ENCODE data around the gene CENPX.
"Not testable (repeated sequence)": the region's sequence is repeated elsewhere in the genome, so short reads cannot be mapped to it uniquely, and the experiment has no call there.

The CENPX gene

DNA sequence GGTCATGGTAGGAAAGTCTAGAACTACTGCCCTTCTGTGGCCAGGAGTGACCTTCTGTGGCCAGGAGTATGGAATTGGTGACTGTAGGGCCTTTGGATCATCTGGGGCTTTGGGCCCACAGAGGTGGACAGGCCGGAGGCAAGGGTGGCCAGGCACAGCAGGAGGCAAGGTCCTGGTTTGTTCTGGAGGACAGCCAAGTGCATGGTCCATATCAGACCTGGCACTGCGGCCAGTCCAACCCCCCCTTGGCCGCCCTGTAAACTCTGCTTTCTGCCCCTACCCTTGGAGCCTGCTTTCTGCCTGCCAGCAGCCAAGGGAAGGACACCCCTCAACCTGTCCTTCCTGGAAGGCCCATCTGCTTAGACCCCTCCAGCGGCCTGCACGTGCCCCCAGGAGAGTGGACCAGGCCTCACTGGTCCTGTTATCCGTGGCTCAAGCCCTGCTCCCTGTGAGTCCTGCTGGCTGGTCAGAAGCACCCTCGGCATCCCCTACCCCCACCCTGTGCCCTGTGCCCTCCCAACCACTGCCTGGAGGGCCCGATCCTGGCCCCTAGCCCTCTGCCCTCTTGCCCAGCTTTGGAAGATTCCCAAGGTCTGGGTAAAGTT lies 17.1 kb upstream of the CENPX start:
- no peak for DNase-seq

DNA sequence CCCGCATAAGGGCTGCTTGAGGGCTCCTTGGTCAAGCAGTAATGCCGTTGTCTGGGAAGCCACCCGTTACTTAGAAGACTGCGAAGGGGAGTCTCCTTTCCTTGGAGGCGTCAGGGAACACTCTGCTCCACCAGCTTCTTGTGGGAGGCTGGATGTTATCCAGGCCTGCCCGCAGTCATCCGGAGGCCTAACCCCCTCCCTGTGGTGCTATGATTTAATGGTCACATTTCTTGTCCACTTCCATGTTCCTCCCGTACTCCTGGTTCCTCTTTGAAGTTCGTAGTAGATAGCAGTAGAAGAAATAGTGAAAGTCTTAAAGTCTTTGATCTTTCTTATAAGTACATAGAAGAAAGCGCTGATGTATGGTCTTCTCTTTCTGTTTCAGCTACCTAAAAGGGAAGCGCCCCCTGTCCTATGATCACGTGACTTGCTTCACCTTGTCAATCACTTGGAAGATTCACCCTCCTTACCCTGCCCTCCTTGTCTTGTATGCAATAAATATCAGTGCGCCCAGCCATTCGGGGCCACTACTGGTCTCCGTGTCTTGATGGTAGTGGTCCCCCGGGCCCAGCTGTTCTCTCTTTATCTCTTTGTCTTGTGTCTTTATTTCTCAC lies 16.2 kb upstream of the CENPX start:
- not testable (repeated sequence) for DNase-seq

DNA sequence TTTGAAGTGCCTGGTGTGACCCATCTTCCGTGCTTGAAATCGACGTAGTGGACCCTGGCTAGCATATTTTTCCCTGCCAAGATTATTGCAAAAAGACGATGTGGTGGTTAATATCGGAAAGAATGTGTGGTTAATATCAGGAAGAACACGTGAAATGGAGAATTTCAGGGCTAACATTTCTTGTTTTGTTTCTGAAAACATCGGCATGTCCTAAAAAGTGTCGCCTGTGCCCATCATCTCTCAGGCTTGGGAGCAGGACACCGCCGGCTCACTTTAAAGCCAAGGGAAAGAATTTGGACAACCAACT lies 15.2 kb upstream of the CENPX start:
- no peak for DNase-seq

DNA sequence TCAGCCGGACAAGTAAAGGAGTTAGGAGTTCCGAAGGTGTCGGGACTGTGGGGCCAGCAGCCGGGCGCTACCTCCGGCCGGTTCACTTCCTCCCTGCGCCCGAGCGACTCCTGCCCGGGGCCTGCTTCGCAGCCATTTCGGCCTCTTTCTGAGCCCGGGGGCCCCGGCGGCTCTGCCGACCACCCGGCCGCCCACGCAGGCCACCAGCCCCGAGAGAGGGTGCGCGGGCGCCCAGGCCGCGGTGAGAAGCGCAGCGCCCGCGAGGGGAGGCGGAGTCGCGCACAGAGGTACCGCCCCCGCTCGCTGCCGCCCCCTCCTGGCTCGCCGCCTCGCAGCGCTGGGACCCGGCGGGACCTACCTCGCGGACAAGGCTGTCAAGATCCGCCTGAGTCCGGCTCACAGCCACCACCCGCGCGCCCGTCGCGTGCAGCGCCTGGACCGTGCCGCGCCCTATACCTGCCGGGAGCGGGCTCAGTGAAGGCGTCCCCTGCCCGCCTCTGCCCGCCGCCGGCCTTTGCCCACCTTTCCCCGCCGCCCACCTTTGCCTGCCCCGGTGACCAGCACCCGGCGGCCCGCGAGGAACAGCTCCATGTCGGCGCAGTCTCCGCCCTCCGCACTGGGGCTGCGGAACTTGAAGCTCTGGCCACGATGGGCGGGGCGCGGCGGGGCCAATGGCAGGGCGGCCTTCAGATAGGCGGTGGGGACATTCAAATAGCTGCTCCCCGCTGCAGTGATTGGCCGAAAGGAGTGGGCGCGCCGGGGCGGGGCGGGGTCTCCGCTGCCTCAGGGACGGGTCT lies 14.6 kb upstream of the CENPX start, which contains the start of gene DCXR:
Gene DCXR, minus strand, starts transcription at position 606 of the 797 bp plus-strand sequence. Its CDS starts 15 bp downstream, at position 591.
- peak; percentile 95 for DNase-seq

DNA sequence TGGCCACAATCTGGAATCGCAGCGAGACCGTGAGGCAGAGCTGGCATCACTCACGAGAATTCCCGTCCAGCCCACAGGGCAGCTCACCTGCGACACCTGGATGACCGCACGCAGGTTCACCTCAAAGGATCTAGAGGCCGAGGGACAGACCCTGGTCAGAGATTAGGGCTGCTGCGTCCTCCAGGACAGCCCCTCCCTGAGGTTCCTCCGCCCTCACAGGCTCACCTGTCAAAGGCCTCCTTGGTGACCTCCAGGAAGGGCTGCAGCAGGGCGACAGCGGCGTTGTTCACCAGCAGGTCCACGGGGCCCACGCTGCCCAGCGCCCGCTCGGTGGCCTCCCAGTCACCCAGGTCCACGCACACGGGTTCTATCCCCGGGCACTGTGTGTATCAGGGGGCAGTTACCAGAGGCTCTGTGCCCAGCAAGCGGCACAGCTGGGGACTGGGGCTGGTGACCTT lies 14.0 kb upstream of the CENPX start:
- DNase-seq, result no peak

DNA sequence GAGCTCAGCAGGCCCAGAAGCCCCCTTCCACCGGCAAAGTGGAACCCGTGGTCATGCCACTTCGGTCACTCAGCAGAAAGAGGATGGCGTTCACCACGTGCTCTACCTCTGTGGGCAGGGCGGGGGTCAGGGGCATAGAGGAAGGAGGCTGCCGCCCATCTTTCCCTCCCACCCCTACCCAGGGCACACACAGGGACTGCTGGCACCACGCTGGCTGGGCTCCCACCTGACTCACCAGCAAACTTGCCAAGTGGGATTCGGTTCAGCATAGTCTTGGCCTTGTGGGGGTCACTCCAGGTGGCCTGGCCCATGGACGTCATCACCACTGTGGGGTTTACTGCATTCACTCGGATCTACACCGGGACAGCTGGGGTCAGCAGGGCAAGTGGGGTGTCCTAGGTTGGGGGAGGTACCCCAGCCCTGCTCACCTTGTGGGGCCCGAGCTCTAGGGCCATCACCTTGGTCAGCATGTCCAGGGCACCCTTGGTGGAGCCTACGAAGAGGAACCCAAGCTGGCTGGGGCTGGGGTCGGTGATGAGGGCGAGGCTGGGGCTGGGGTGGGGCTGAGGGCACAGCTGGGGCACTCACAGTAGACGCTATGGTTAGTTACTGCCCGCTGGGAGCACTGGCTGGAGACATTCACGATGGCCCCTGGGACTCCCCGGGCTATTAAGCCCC lies 13.4 kb upstream of the CENPX start:
- DNase-seq, result no peak

DNA sequence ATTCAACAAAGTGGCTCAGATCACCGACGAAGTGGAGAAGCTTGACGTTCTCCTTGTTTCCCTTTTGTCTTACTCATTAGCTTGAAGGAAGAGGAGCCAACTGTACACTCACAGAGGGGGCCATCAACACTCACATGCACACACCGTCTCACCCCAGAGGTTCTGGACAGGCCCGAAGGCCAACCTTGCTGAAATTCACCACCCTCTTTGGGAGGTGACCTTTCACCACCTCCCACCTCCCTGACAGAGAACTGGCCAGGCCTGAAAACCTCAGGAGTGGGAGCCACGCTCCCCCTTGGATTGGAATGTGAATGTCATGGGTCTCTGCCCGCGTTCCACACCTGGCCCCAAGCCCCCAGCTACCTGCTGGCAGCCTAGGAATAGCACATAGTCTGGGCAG lies 12.8 kb upstream of the CENPX start:
- DNase-seq, result no peak

DNA sequence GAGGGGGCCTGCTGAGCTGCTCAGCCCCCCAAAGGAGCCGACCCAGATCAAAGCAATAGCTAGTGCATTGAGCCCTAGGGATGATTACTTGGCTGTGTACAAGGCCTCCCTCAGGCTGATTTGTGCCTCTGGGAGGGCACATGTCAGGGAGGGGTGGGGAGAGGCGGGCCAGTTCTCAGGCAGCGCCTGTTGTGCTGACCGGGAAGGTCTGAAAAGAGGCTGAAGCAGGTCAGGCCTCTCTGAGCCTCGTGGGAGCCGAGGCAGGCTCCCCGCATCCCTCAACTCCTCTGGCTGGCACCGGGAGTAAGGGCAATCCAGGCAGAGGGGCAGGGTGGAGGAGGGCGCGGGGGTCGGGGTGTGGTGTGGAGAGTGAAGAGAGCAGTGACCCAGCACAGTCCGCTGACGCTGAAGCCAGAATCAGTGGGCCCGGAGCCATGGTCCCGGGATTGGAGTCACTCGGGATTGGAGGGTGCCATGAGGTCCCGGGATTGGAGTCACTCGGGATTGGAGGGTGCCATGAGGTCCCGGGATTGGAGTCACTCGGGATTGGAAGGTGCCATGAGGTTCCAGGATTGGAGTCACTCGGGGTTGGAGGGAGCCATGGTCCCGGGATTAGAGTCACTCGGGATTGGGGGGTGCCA lies 11.8 kb upstream of the CENPX start:
- DNase-seq, result no peak

DNA sequence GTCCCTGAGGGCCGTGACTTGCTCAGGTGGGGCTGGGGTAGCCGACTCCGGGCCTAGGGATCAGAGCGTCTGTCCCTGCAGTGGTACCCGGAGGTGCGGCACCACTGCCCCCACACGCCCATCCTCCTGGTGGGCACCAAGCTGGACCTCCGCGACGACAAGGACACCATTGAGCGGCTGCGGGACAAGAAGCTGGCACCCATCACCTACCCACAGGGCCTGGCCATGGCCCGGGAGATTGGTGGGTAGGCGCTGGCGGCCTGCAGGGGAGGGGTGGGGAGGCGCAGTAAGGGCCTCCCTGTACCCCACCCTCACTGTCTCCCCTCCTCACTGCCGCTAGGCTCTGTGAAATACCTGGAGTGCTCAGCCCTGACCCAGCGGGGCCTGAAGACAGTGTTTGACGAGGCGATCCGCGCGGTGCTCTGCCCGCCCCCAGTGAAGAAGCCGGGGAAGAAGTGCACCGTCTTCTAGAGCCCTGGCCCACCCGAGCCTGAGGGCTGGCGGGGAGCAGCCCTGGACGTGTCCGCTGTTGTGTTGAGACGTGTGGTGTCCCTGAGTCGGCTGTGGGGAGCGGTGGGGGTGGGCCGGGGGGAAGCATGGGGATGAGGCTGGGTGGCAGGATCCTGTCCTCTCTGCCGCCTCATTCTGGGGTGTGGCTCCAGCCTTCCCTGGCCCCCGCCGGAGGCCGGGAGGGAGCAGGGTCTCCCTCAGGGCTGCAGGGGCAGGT lies 10.8 kb upstream of the CENPX start:
- DNase-seq, result no peak

DNA sequence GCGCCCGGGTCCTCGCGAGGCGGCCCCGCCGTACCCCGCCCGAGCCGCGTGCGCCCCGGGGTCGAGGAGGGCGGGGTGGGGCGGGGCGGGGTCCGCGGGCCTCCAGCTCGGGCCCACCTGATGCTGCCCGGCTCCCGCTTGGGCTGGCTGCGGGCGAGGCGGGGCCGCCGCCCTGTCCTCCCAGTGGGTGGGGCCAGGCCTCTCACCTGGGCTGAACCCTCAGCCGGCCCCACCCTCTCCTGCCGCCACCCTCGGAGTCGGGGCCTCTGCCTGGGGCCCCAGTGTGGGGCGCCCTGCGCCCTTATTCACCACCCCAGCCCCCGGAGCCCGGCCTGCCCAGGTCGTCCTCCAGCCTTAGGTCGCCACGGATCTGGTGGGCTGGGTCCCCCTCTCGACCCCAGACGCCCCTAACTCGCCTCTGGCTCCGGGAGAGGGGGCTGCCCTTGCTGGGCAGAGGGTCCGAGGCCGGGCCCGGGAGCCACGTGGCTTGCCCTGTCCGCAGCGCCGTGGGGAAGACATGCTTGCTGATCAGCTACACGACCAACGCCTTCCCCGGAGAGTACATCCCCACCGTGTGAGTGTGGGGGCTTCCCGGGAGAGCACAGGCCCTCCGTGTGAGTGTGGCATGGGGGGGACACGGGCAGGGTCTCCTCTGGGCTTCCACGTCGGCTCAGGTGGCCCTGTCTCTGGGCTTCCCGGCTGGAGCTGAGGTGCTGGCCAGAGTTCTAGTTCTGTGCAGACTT lies 9.4 kb upstream of the CENPX start:
- no peak for DNase-seq

DNA sequence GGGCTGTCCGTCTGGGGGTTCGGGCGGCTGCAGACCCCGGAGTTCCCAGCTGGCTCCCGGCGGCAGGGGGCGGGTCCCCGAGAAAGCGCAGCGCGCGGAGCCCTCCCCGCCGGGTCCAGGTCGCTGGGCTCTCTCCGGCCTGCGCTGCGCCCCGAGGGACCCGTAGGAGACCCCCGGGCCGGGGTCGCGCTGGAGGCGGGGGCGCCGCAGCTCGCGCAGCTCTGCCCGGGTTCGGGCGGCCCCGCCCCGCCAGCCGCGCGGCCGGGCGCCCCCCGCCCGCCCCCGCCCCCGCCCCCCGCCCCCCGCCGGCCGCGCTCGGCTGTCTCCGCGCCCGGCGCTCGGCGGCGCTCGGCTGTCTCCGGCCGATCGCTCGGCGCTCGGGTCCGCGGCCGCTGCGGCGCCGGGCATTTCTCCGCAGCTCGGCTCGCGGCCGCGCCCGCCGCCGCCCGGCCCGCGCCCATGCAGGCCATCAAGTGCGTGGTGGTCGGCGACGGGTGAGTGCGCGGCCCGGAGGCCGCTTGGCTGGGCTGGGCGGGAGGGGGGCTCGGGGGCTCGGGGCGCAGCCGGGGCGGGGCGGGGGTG lies 8.7 kb upstream of the CENPX start, which contains the start of gene RAC3:
Gene RAC3, plus strand, starts transcription at position 376 of the 582 bp plus-strand sequence. Its CDS starts 84 bp downstream, at position 460.
- DNase-seq, result peak; percentile 28

DNA sequence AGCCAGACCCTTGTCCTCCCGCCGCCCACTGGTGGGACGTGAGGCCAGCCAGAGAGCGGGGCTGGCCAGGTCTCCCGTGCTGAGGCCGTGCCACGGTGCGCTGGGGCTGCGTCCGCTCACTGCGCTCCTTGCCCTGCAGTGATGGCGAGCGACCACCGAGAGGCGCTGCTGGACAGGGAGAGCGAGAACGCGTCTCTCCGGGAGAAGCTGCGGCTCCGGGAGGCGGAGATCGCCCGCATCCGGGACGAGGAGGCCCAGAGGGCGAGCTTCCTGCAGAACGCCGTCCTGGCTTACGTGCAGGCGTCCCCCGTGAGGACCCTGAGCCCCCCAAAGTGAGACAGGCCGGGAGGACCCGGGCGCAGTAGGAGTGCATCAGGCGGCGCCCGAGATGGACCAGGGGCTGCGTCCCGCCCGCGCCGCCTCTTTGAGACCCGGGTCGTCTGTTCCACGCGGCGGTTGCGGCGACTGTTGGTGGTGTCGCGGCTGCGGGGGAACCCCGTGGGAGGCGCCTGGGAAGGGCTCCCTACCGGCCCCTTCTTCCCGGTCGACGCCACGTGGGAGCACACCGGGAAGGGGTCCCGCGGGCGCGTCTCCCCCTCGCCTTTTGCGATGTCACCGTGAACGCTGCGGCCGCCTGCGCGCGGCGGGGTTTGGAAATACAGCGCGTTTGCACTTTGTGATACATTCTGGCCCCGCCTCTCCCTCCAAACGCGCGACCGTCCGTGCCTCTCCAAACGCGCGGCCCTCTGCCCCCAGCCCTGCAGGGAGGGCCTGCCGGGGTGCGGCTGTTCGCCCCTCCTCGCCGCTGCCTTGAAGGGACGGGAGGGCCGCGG lies 8.0 kb upstream of the CENPX start:
- DNase-seq, result peak; percentile 75

DNA sequence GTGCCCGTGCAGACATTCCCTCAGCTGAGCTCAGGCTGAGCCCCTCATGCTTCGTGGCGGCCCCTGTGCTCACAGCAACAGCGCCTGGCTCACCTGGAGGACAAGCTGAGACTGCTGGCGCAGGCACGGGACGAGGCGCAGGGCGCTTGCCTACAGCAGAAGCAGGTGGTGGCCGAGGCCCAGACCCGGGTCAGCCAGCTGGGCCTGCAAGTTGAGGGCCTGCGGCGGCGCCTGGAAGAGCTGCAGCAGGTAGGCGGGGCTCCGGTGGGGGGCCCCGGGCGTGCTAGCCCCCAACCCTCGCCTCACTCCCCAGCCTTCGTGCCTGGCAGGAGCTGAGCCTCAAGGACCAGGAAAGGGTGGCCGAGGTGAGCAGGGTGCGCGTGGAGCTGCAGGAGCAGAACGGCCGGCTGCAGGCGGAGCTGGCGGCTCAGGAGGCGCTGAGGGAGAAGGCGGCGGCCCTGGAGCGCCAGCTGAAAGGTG lies 7.4 kb upstream of the CENPX start:
- no peak for DNase-seq

DNA sequence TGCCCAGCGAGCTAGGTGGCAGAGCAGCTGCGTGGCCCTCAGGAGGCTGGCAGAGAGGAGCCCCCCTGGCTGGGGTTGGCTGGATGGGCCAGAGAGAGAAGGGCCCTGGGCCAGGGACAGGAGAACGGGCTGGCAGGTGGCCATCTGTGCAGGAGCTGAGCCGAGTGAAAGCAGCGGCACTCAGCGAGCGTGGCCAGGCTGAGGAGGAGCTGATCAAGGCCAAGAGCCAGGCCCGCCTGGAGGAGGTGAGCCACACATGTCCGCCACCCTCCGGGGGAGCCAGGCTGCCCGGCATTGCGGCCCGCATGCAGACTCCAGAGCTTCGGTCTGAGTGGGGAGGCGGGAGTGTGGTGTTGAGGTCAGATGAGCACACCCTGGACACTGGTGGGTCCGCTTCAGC lies 6.7 kb upstream of the CENPX start:
- no peak for DNase-seq

DNA sequence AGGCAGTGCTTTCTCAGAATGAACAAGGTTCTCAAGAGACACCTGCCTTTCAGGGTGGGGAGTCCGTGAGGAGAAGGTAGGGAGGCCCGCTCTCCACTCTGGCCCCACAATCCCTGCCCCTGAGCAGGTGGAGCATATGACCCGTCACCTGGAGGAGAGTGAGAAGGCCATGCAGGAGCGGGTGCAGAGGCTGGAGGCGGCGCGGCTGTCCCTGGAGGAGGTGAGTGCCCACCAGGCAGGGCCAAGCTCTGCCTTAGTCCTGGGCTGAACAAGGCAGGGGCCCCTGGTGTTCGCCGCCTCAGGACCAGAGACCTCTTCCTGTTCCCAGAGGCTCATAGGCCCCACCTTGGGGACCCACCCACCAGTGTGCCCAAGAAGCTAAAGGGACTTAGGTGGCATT lies 6.3 kb upstream of the CENPX start:
- no peak for DNase-seq

DNA sequence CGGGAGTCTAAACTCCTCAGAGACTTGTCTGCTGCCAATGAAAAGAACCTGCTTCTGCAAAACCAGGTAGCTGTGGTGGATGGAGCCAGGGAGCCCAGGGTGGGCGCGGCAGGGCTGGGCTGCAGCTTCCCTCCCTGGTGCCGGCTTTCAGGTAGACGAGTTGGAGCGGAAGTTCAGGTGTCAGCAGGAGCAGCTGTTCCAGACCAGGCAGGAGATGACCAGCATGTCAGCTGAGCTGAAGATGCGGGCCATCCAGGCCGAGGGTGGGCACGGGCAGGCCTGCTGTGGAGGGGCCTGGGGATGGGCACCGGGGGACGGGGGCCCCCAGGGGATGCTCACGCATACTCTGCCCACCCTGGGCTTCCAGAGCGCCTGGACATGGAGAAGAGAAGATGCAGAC lies 5.6 kb upstream of the CENPX start:
- no peak for DNase-seq

DNA sequence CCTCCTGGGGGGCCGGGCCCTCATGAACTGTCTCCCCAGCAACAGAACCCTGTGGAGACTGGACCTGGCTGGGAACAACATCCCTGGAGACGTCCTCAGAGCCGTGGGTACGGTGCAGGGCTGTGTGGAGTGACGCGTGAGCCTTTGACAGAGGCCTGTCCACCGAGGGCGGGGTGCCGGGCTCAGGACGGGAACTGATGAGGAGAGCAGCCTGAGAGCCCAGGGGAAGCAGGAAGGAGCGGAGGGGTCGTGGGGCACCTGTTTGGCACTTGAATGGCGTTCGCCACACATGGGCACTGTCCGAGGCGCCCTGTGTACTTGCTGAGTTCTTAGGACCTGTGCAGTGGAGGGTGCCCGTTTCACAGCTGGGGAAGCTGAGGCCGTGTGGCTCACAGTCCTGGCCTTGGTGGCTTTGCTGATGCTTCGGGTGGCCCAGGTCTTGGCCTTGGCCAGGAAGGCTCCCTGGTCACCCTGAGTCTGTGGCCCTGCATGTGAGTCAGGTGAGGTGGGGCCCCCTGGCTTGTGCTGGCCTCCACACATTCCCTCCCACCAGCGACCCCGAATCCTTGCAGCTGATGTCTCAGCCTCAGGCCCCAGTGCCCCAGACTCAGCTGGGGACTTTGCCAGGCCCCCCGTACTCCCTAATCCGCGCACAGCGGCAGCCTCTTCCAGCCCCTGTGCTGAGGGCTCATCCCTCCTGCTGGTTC lies 2.9 kb upstream of the CENPX start:
- no peak for DNase-seq

DNA sequence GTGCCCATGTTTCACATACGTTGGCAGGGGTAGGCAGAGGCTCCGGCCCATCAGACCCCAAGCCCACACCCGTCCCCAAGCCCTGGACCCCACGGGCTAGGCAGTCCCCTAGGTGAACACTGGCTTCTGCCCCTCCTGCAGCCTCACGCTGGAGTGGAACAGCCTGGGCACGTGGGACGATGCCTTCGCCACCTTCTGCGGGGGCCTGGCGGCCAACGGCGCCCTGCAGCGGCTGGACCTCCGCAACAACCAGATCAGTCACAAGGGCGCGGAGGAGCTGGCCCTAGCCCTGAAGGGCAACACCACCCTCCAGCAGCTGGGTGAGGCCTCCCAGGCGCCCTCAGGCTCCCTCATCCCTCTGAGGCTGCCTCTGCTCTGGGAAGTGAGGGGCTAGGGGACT lies 2.2 kb upstream of the CENPX start:
- no peak for DNase-seq

Measured in fibroblast of skin of abdomen (primary cell).